ENCODE measurements around the gene MVK.

Gene MVK

DNA sequence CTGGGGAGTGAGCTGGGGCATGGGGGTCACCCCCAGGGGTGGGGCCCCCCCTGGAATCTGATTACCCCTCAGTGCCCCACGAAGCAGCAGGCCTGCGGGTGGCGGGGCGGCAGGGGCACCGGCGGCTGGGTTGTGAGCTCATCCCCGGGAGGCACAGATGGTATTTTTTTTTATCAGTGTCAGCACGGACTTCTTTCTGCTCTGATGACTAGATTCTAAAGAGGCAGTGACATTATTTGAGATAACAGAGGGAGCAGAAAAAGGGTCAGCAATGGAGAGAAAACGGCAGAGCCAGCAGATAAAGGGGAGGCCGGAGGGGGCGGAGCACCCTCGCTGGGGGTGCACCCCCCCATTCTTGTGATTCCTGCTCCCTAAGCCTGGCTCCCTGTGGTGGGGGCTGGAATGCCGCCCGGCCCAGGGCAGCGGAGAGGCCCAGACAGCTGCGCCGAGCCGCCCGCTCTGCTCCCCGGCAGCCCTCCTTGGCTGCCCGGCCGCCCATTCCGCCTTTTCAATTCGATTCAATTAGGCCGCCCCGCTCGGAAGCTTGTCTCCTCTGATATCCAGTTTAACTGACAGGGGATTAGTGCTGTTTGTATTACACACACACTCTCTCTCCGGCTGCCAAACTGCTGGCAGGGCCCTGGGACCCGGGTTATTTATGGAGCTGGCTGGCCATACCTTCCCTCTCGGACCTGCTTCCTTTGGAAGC is 32.9 kb downstream of the MVK start:
- Histone ChIP-seq H3K9me2 (replicated peaks; ENCODE audit: low read depth, low read length) (no peaks in the 10 kb centered on the region), H3K9ac (ENCODE audit: low read depth, low read length, poor library complexity, severe bottlenecking) (no peak overlapping the region), H3K4me1 (ENCODE audit: insufficient read depth, low read length, poor library complexity, severe bottlenecking) (no peaks in the 10 kb centered on the region), H3K4me3 (ENCODE audit: low read length, poor library complexity, severe bottlenecking) (no peak overlapping the region), H3F3A (ENCODE audit: low read depth) (no peaks in the 10 kb centered on the region), H3K79me2 (ENCODE audit: insufficient read depth, low read length) (no peaks in the 10 kb centered on the region), H3K36me3 (ENCODE audit: insufficient read depth, low read length) (no peaks in the 10 kb centered on the region), H4K20me1 (ENCODE audit: insufficient read depth, low read length, poor library complexity, severe bottlenecking) (no peaks in the 10 kb centered on the region), H3K27me3 (ENCODE audit: insufficient read depth, low read length, poor library complexity, severe bottlenecking) (no peaks in the 10 kb centered on the region), H3K4me2 (ENCODE audit: low read depth, low read length, poor library complexity, severe bottlenecking) (no peak overlapping the region), H2AFZ (ENCODE audit: low read length) (no peak overlapping the region), H3K9me3 (ENCODE audit: insufficient read depth, low read depth, low read length) (no peaks in the 10 kb centered on the region)
- TF ChIP-seq EZH2phosphoT487 (IDR thresholded peaks at IDR 0.05; ENCODE audit: borderline replicate concordance), result no peak
- TF ChIP-seq, protein P1, sequence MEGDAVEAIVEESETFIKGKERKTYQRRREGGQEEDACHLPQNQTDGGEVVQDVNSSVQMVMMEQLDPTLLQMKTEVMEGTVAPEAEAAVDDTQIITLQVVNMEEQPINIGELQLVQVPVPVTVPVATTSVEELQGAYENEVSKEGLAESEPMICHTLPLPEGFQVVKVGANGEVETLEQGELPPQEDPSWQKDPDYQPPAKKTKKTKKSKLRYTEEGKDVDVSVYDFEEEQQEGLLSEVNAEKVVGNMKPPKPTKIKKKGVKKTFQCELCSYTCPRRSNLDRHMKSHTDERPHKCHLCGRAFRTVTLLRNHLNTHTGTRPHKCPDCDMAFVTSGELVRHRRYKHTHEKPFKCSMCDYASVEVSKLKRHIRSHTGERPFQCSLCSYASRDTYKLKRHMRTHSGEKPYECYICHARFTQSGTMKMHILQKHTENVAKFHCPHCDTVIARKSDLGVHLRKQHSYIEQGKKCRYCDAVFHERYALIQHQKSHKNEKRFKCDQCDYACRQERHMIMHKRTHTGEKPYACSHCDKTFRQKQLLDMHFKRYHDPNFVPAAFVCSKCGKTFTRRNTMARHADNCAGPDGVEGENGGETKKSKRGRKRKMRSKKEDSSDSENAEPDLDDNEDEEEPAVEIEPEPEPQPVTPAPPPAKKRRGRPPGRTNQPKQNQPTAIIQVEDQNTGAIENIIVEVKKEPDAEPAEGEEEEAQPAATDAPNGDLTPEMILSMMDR (conservative IDR thresholded peaks at IDR 0.05; ENCODE audit: low read length), result no peak

DNA sequence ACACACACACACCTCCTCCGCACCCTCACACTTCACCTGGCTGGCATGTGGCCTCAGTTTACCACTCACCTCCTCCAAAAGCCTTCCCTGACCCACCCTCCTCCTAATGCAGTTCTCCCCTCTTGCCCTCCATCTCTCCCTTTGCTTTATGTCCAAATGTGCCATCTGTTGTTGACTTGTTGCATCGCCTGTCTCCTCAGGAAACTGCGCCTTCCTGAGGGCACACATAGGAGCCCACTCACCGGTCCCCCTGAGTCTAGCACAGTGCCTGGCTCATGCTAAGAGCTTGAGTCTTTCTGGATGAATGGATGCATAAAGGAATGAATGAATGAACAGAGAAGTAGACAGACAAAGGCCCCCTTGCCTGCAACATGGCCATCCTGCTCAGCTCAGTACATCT is 34.0 kb downstream of the MVK start:
- no peak overlapping the region for H3K4me2 ChIP-seq (ENCODE audit: low read depth, low read length, poor library complexity, severe bottlenecking)
- no peaks in the 10 kb centered on the region for H3K9me3 ChIP-seq (ENCODE audit: insufficient read depth, low read depth, low read length)
- no peaks in the 10 kb centered on the region for H3K4me1 ChIP-seq (ENCODE audit: insufficient read depth, low read length, poor library complexity, severe bottlenecking)
- no peak for TF ChIP-seq EZH2phosphoT487 (IDR thresholded peaks at IDR 0.05; ENCODE audit: borderline replicate concordance)
- TF ChIP-seq, protein P1 (conservative IDR thresholded peaks at IDR 0.05; ENCODE audit: low read length), result no peak
- H4K20me1 ChIP-seq (ENCODE audit: insufficient read depth, low read length, poor library complexity, severe bottlenecking), result no peaks in the 10 kb centered on the region
- H3K79me2 ChIP-seq (ENCODE audit: insufficient read depth, low read length), result no peaks in the 10 kb centered on the region
- no peak overlapping the region for H3K9ac ChIP-seq (ENCODE audit: low read depth, low read length, poor library complexity, severe bottlenecking)
- no peaks in the 10 kb centered on the region for H3K9me2 ChIP-seq (replicated peaks; ENCODE audit: low read depth, low read length)
- H3K4me3 ChIP-seq (ENCODE audit: low read length, poor library complexity, severe bottlenecking), result no peak overlapping the region
- no peaks in the 10 kb centered on the region for H3F3A ChIP-seq (ENCODE audit: low read depth)
- no peaks in the 10 kb centered on the region for H3K27me3 ChIP-seq (ENCODE audit: insufficient read depth, low read length, poor library complexity, severe bottlenecking)
- H2AFZ ChIP-seq (ENCODE audit: low read length), result no peak overlapping the region
- H3K36me3 ChIP-seq (ENCODE audit: insufficient read depth, low read length), result no peaks in the 10 kb centered on the region

DNA sequence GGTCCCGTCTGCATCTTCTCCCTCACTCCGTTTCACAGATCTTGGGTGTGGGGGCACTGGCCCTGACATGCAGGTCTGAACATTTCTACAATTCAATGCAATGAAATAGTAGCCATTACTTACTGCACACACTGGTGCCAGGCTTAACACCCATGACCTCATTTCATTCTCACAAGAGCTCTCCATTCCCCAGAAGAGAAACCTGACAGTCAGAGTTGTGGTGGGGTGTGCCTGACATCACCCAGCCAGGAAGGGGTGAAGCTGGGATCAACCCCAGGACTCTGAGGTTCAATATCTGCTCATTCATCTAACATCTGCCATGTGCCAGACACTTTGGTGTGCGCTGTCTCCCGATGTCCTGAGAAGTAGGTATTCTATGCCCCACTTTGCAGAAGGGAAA is 34.7 kb downstream of the MVK start:
- Histone ChIP-seq H3K4me3 (ENCODE audit: low read length, poor library complexity, severe bottlenecking) (no peak overlapping the region), H3K36me3 (ENCODE audit: insufficient read depth, low read length) (no peaks in the 10 kb centered on the region), H3K27me3 (ENCODE audit: insufficient read depth, low read length, poor library complexity, severe bottlenecking) (no peaks in the 10 kb centered on the region), H3K9me2 (replicated peaks; ENCODE audit: low read depth, low read length) (no peaks in the 10 kb centered on the region), H3K9me3 (ENCODE audit: insufficient read depth, low read depth, low read length) (no peaks in the 10 kb centered on the region), H4K20me1 (ENCODE audit: insufficient read depth, low read length, poor library complexity, severe bottlenecking) (no peaks in the 10 kb centered on the region), H3K79me2 (ENCODE audit: insufficient read depth, low read length) (no peaks in the 10 kb centered on the region), H3K4me2 (ENCODE audit: low read depth, low read length, poor library complexity, severe bottlenecking) (no peak overlapping the region), H3F3A (ENCODE audit: low read depth) (no peaks in the 10 kb centered on the region), H3K9ac (ENCODE audit: low read depth, low read length, poor library complexity, severe bottlenecking) (no peak overlapping the region), H2AFZ (ENCODE audit: low read length) (no peak overlapping the region), H3K4me1 (ENCODE audit: insufficient read depth, low read length, poor library complexity, severe bottlenecking) (no peaks in the 10 kb centered on the region)
- no peak for TF ChIP-seq EZH2phosphoT487 (IDR thresholded peaks at IDR 0.05; ENCODE audit: borderline replicate concordance)
- TF ChIP-seq, protein P1 (conservative IDR thresholded peaks at IDR 0.05; ENCODE audit: low read length), result no peak
